DND-41 (cell line): Measurements from ENCODE around the gene OLFML2A.

Experiments
- ATAC-seq: fragments of 200-7000 bp; cut with Tn5 transposase; 3 replicates; pipeline ENCODE4 v1.9.1; 2021; ENCODE audit warnings: low read depth; ENCODE audit not compliant: insufficient read depth
- DNase-seq: peaks from one replicate; pipeline ENCODE4 v3.0.0-alpha.2; 2020
- H2AFZ ChIP-seq: 2 replicates; pipeline ENCODE4 v1.6.0; 2012; ENCODE audit warnings: low read depth, low read length
- H3K27ac ChIP-seq: 2 replicates; pipeline ENCODE4 v1.5.1; 2012; ENCODE audit warnings: low read length, inconsistent platforms
- H3K27me3 ChIP-seq: fragments of 200-600 bp; sonication (generic); 2 replicates; pipeline ENCODE4 v1.6.0; 2012; ENCODE audit warnings: low read length, mild to moderate bottlenecking, inconsistent platforms; ENCODE audit not compliant: insufficient read depth, poor library complexity
- H3K36me3 ChIP-seq: 2 replicates; pipeline ENCODE4 v1.5.1; 2012; ENCODE audit warnings: low read length, inconsistent platforms; ENCODE audit not compliant: insufficient read depth
- H3K4me1 ChIP-seq: 2 replicates; pipeline ENCODE4 v1.5.1; 2012; ENCODE audit warnings: mild to moderate bottlenecking, low read length; ENCODE audit not compliant: insufficient read depth
- H3K4me2 ChIP-seq: 2 replicates; pipeline ENCODE4 v1.6.0; 2012; ENCODE audit warnings: mild to moderate bottlenecking, moderate library complexity, low read length, inconsistent platforms; ENCODE audit not compliant: insufficient read depth
- H3K4me3 ChIP-seq, 2 experiments: fragments of 200-600 bp in 1 of 2; shearing (Covaris generic) in 1 of 2; 2 replicates each; pipeline ENCODE4 v1.5.1; 2012 to 2016; ENCODE audit warnings: inconsistent platforms in 2 of 2, low read length in 2 of 2, mild to moderate bottlenecking in 2 of 2, low read depth in 1 of 2, moderate library complexity in 1 of 2
- H3K79me2 ChIP-seq: 2 replicates; pipeline ENCODE4 v1.6.0; 2012; ENCODE audit warnings: low read length, inconsistent platforms; ENCODE audit not compliant: insufficient read depth
- H3K9ac ChIP-seq: 2 replicates; pipeline ENCODE4 v1.6.0; 2012; ENCODE audit warnings: low read depth, mild to moderate bottlenecking, inconsistent platforms, low read length, moderate library complexity
- H3K9me3 ChIP-seq: 2 replicates; pipeline ENCODE4 v1.5.1; 2012; ENCODE audit warnings: low read length, moderate library complexity, mild to moderate bottlenecking, inconsistent platforms; ENCODE audit not compliant: insufficient read depth, severe bottlenecking
- H4K20me1 ChIP-seq: 2 replicates; pipeline ENCODE4 v1.6.0; 2012; ENCODE audit warnings: low read length; ENCODE audit not compliant: insufficient read depth
- EZH2 ChIP-seq: IDR thresholded peaks from 3 replicates; pipeline ENCODE4 v1.6.1; 2012; ENCODE audit warnings: borderline replicate concordance, low read depth, mild to moderate bottlenecking, moderate library complexity, low read length, inconsistent platforms; ENCODE audit not compliant: severe bottlenecking
- TF ChIP-seq, protein P1 (sequence below): IDR thresholded peaks from 2 replicates; pipeline ENCODE4 v1.5.1; 2012; ENCODE audit warnings: borderline replicate concordance, low read length, moderate library complexity, mild to moderate bottlenecking; ENCODE audit not compliant: poor library complexity, severe bottlenecking; ENCODE audit errors: extremely low read depth

OLFML2A gene

DNA sequence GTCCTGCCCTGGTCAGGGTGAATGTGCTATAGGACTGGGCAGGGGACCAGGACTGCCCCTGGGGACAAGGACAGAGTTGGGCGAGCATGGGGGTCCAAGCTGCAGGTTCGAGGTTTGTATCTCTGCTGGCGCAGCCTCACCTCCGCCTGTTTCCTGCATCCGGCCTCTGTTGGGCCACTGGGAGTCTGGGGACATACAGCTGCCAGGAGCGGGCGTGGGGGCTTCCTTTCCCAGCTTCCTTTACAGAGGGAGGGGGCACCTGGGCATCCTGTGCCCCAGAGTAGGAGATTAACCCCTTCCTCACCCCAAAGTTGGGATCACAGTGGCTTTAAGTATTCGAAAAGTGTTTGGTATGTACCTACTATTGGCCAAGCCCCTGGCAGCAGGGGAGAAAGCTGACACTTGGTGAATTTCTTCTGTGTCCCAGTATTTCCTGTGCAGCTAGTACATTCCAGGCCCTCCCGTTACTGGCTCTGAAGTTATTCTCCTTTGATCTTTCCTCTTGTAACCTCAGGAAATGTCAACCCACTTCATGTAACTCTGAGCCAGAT lies 19.0 kb downstream of the OLFML2A start:
- no peaks in the 10 kb centered on the region for H3K27me3 ChIP-seq
- no peaks in the 10 kb centered on the region for H3K9me3 ChIP-seq
- no peaks in the 10 kb centered on the region for H4K20me1 ChIP-seq
- DNase-seq (no peak), ATAC-seq (no peak)
- H2AFZ ChIP-seq, result no peak overlapping the region
- TF ChIP-seq, protein P1, sequence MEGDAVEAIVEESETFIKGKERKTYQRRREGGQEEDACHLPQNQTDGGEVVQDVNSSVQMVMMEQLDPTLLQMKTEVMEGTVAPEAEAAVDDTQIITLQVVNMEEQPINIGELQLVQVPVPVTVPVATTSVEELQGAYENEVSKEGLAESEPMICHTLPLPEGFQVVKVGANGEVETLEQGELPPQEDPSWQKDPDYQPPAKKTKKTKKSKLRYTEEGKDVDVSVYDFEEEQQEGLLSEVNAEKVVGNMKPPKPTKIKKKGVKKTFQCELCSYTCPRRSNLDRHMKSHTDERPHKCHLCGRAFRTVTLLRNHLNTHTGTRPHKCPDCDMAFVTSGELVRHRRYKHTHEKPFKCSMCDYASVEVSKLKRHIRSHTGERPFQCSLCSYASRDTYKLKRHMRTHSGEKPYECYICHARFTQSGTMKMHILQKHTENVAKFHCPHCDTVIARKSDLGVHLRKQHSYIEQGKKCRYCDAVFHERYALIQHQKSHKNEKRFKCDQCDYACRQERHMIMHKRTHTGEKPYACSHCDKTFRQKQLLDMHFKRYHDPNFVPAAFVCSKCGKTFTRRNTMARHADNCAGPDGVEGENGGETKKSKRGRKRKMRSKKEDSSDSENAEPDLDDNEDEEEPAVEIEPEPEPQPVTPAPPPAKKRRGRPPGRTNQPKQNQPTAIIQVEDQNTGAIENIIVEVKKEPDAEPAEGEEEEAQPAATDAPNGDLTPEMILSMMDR, result no peak
- no peak for TF ChIP-seq EZH2
- H3K79me2 ChIP-seq, result no peaks in the 10 kb centered on the region
- H3K9ac ChIP-seq, result no peak overlapping the region
- no peak overlapping the region for H3K4me2 ChIP-seq
- H3K4me1 ChIP-seq, result no peaks in the 10 kb centered on the region
- H3K36me3 ChIP-seq, result no peaks in the 10 kb centered on the region
- no peak overlapping the region for H3K27ac ChIP-seq
- H3K4me3 ChIP-seq, result no peak overlapping the region

DNA sequence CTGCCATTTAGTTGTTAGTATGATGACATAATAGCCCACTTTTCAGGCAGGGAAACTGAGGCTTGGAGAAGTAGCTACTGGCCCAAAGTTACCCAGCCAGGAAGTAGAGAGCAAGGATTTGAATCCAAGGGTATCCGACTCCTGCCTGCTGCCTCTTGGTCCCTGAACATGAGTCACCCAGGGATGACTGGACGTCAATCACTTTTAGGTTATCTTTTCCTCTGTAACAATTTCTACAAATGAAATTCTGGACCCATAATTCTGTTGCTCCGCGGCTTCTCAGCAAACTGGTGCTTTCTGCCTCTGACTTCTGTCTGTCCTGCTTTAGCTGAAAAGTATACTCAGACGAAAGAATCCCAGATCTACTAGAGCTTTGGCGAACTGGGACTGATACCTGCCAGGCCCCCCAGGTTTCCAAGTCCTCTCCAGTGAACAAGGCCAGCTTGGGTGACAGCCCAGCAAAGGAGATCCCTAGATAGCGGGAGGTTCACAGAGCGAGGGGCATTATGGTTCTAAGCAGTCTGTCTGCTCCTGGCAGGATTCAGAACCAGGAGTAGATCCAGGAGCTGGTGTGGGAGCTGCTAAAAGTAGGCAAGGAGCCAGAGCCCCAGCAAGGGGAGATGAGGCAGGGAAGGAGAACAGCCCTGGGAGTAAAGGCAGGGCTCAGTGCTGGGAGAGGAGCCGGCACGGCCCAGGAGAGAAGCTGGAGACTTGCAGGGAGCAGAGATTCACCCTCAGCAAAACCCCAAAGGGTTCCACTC lies 20.6 kb downstream of the OLFML2A start:
- Histone ChIP-seq H4K20me1 (no peaks in the 10 kb centered on the region), H3K9ac (no peak overlapping the region), H3K4me3 (no peak overlapping the region), H3K9me3 (no peaks in the 10 kb centered on the region), H3K4me1 (no peaks in the 10 kb centered on the region), H3K79me2 (no peaks in the 10 kb centered on the region), H3K36me3 (no peaks in the 10 kb centered on the region), H3K27ac (no peak overlapping the region), H3K4me2 (no peak overlapping the region), H3K27me3 (peaks cover 3% of the 10 kb centered on the region), H2AFZ (no peak overlapping the region)
- DNase-seq (no peak), ATAC-seq (no peak)
- TF ChIP-seq EZH2, result no peak
- TF ChIP-seq, protein P1, result no peak

- TF ChIP-seq, protein P1, result no peak
- no peak for TF ChIP-seq EZH2
- no peak overlapping the region for H3K4me2 ChIP-seq
- H4K20me1 ChIP-seq, result no peaks in the 10 kb centered on the region
- no peak overlapping the region for H3K9ac ChIP-seq
- H3K9me3 ChIP-seq, result no peaks in the 10 kb centered on the region
- ATAC-seq (no peak), DNase-seq (no peak)
- H3K4me1 ChIP-seq, result no peaks in the 10 kb centered on the region
- peaks cover 3% of the 10 kb centered on the region for H3K27me3 ChIP-seq
- no peaks in the 10 kb centered on the region for H3K79me2 ChIP-seq
- no peak overlapping the region for H2AFZ ChIP-seq
- no peak overlapping the region for H3K4me3 ChIP-seq
- no peak overlapping the region for H3K27ac ChIP-seq
- no peaks in the 10 kb centered on the region for H3K36me3 ChIP-seq
Measured at GRCh38 chr9:124799274-124800006, 22.5 kb downstream of the OLFML2A start.
